Effector memory CD8-positive, alpha-beta T cell (primary cell): Measurements from ENCODE around the gene DPP10.
"Not testable (repeated sequence)": the region's sequence is repeated elsewhere in the genome, so short reads cannot be mapped to it uniquely, and the experiment has no call there.

Source experiments
- ATAC-seq: fragments of 150-1000 bp; cut with Tn5 transposase; replicated peaks from 2 replicates; pipeline ENCODE4 v1.10.0; 2021; ENCODE audit warnings: mild to moderate bottlenecking, moderate library complexity
- DNase-seq, 3 experiments: peaks; one replicate each; pipeline ENCODE4 v3.0.0; 2021
- H3K27ac Mint-ChIP-seq, 2 donors: one replicate each; pipeline ENCODE4 v1.8.0; 2022; ENCODE audit warnings: mild to moderate bottlenecking in 2 of 2, mixed read lengths in 2 of 2, moderate library complexity in 2 of 2
- H3K27me3 Mint-ChIP-seq, 2 donors: one replicate each; pipeline ENCODE4 v1.8.0; 2022; ENCODE audit warnings: mixed read lengths in 2 of 2
- H3K36me3 Mint-ChIP-seq: one replicate; pipeline ENCODE4 v1.8.0; 2022; ENCODE audit warnings: mild to moderate bottlenecking, moderate library complexity, mixed read lengths; ENCODE audit not compliant: insufficient read depth
- H3K4me1 Mint-ChIP-seq, 2 donors: one replicate each; pipeline ENCODE4 v1.8.0; 2022; ENCODE audit warnings: low read depth in 2 of 2, mixed read lengths in 2 of 2
- H3K4me3 Mint-ChIP-seq, 2 donors: one replicate each; pipeline ENCODE4 v1.8.0; 2022; ENCODE audit warnings: mild to moderate bottlenecking in 2 of 2, mixed read lengths in 2 of 2, moderate library complexity in 2 of 2
- H3K9me3 Mint-ChIP-seq, 2 donors: one replicate each; pipeline ENCODE4 v1.8.0; 2022; ENCODE audit warnings: mixed read lengths in 2 of 2

Gene DPP10

GRCh38 chr2:114949228-114949804 is 506.9 kb downstream of the DPP10 start:
- no peaks in the 10 kb centered on the region for H3K36me3 Mint-ChIP-seq
- no peaks in the 10 kb centered on the region for H3K4me1 Mint-ChIP-seq
- no peak overlapping the region for H3K4me3 Mint-ChIP-seq
- ATAC-seq (no peak), DNase-seq (no peak)
- H3K27ac Mint-ChIP-seq, result no peak overlapping the region
- no peaks in the 10 kb centered on the region for H3K27me3 Mint-ChIP-seq
- peaks cover 1 to 3% of the 10 kb centered on the region in 2 donors for H3K9me3 Mint-ChIP-seq

- Mint-ChIP-seq H3K36me3 (no peaks in the 10 kb centered on the region), H3K9me3 (peaks cover 11 to 30% of the 10 kb centered on the region in 2 donors), H3K27ac (no peak overlapping the region), H3K4me3 (no peak overlapping the region), H3K27me3 (no peaks in the 10 kb centered on the region), H3K4me1 (no peaks in the 10 kb centered on the region)
- ATAC-seq, result no peak
- no peak for DNase-seq
Observed at GRCh38 chr2:114960389-114960788, 517.9 kb downstream of the DPP10 start.

GRCh38 chr2:114962532-114962931 is 520.1 kb downstream of the DPP10 start:
- Mint-ChIP-seq H3K27ac (no peak overlapping the region), H3K4me1 (no peaks in the 10 kb centered on the region), H3K4me3 (no peak overlapping the region), H3K36me3 (no peaks in the 10 kb centered on the region), H3K27me3 (no peaks in the 10 kb centered on the region), H3K9me3 (peaks cover 20 to 40% of the 10 kb centered on the region in 2 donors)
- ATAC-seq (no peak), DNase-seq (no peak)

GRCh38 chr2:114968748-114969400 is 526.4 kb downstream of the DPP10 start:
- Mint-ChIP-seq H3K4me3 (no peak overlapping the region), H3K4me1 (no peaks in the 10 kb centered on the region), H3K27ac (no peak overlapping the region), H3K9me3 (peaks cover 14 to 27% of the 10 kb centered on the region in 2 donors), H3K27me3 (no peaks in the 10 kb centered on the region), H3K36me3 (peaks cover 3% of the 10 kb centered on the region)
- DNase-seq (no peak), ATAC-seq (no peak)

- ATAC-seq, H3K4me1 Mint-ChIP-seq, DNase-seq, H3K27ac Mint-ChIP-seq, H3K4me3 Mint-ChIP-seq, H3K9me3 Mint-ChIP-seq, H3K36me3 Mint-ChIP-seq, H3K27me3 Mint-ChIP-seq: not testable (repeated sequence)
Observed at GRCh38 chr2:115004321-115004720, 561.9 kb downstream of the DPP10 start.

GRCh38 chr2:115011721-115012120 is 569.3 kb downstream of the DPP10 start:
- H3K27me3 Mint-ChIP-seq, result no peaks in the 10 kb centered on the region
- H3K4me1 Mint-ChIP-seq, result no peaks in the 10 kb centered on the region
- H3K4me3 Mint-ChIP-seq, result no peak overlapping the region
- no peak overlapping the region for H3K27ac Mint-ChIP-seq
- no peaks in the 10 kb centered on the region for H3K36me3 Mint-ChIP-seq
- peaks cover 8 to 13% of the 10 kb centered on the region in 2 donors for H3K9me3 Mint-ChIP-seq
- ATAC-seq (no peak), DNase-seq (no peak)

GRCh38 chr2:115022013-115022412 is 579.6 kb downstream of the DPP10 start:
- not testable (repeated sequence) for H3K36me3 Mint-ChIP-seq, H3K27me3 Mint-ChIP-seq, DNase-seq, ATAC-seq, H3K27ac Mint-ChIP-seq, H3K4me3 Mint-ChIP-seq, H3K4me1 Mint-ChIP-seq
- H3K9me3 Mint-ChIP-seq, result peaks cover 5 to 20% of the 10 kb centered on the region in 2 donors

- no peak for ATAC-seq
- no peak for DNase-seq
- H3K27me3 Mint-ChIP-seq, result no peaks in the 10 kb centered on the region
- H3K36me3 Mint-ChIP-seq, result no peaks in the 10 kb centered on the region
- no peaks in the 10 kb centered on the region for H3K4me1 Mint-ChIP-seq
- no peak overlapping the region for H3K27ac Mint-ChIP-seq
- peaks cover 13% of the 10 kb centered on the region in 2 donors for H3K9me3 Mint-ChIP-seq
- H3K4me3 Mint-ChIP-seq, result no peak overlapping the region
Observed at GRCh38 chr2:115034801-115035200, 592.4 kb downstream of the DPP10 start.

- Mint-ChIP-seq H3K27me3 (no peaks in the 10 kb centered on the region), H3K36me3 (no peaks in the 10 kb centered on the region), H3K4me3 (no peak overlapping the region), H3K9me3 (peaks cover 11 to 13% of the 10 kb centered on the region in 2 donors), H3K27ac (no peak overlapping the region), H3K4me1 (no peaks in the 10 kb centered on the region)
- no peak for ATAC-seq
- DNase-seq, result no peak
Observed at GRCh38 chr2:115036818-115037217, 594.4 kb downstream of the DPP10 start.

GRCh38 chr2:115057473-115057872 is 615.0 kb downstream of the DPP10 start:
- ATAC-seq (no peak), DNase-seq (no peak)
- Mint-ChIP-seq H3K27me3 (no peaks in the 10 kb centered on the region), H3K27ac (no peak overlapping the region), H3K9me3 (peaks cover 0 to 5% of the 10 kb centered on the region in 2 donors), H3K36me3 (peaks cover 4% of the 10 kb centered on the region), H3K4me3 (no peak overlapping the region), H3K4me1 (no peaks in the 10 kb centered on the region)

- Mint-ChIP-seq H3K4me1 (no peaks in the 10 kb centered on the region), H3K27me3 (no peaks in the 10 kb centered on the region), H3K4me3 (no peak overlapping the region), H3K27ac (no peak overlapping the region), H3K9me3 (peaks cover 9 to 11% of the 10 kb centered on the region in 2 donors), H3K36me3 (no peaks in the 10 kb centered on the region)
- DNase-seq (no peak), ATAC-seq (no peak)
Observed at GRCh38 chr2:115070002-115070401, 627.6 kb downstream of the DPP10 start.

GRCh38 chr2:115071534-115071933 is 629.1 kb downstream of the DPP10 start:
- Mint-ChIP-seq H3K4me1 (no peaks in the 10 kb centered on the region), H3K4me3 (no peak overlapping the region), H3K36me3 (no peaks in the 10 kb centered on the region), H3K27me3 (no peaks in the 10 kb centered on the region), H3K27ac (no peak overlapping the region), H3K9me3 (peaks cover 9 to 11% of the 10 kb centered on the region in 2 donors)
- DNase-seq (no peak), ATAC-seq (no peak)

- Mint-ChIP-seq H3K4me1 (no peaks in the 10 kb centered on the region), H3K27ac (no peak overlapping the region), H3K9me3 (peaks cover 6 to 14% of the 10 kb centered on the region in 2 donors), H3K4me3 (no peak overlapping the region), H3K27me3 (no peaks in the 10 kb centered on the region), H3K36me3 (no peaks in the 10 kb centered on the region)
- no peak for DNase-seq
- ATAC-seq, result no peak
Observed at GRCh38 chr2:115075800-115076199, 633.4 kb downstream of the DPP10 start.

GRCh38 chr2:115077626-115078025 is 635.2 kb downstream of the DPP10 start:
- H3K4me3 Mint-ChIP-seq, result no peak overlapping the region
- H3K4me1 Mint-ChIP-seq, result no peaks in the 10 kb centered on the region
- H3K9me3 Mint-ChIP-seq, result peaks cover 12 to 13% of the 10 kb centered on the region in 2 donors
- no peak overlapping the region for H3K27ac Mint-ChIP-seq
- DNase-seq, result no peak
- H3K36me3 Mint-ChIP-seq, result no peaks in the 10 kb centered on the region
- no peak for ATAC-seq
- no peaks in the 10 kb centered on the region for H3K27me3 Mint-ChIP-seq
